IMR-90 (cell line): ENCODE data around the gene TBC1D22A. TPM values are rescaled to one million over a fixed set of nuclear protein-coding genes. Genes with fewer than 3 reads are reported as not detected.

Source experiments
- ATAC-seq: fragments of 200-7000 bp; cut with Tn5 transposase; 2 replicates; pipeline ENCODE4 v1.9.1; 2020; ENCODE audit warnings: low read depth, mild to moderate bottlenecking, moderate library complexity
- BruUV-seq: library from RNA; stranded (reverse); fragments of 400-500 nt; replicated peaks from 2 replicates; lab custom pipeline; 2021; lab: Mats Ljungman, UMichigan
- CTCF ChIA-PET: fragments of 300-600 bp; formaldehyde crosslinking; extraction: SDS; loops from one replicate; lab custom pipeline; 2021; ENCODE audit warnings: antibody characterized with exemption; lab: Yijun Ruan, JAX
- POLR2A ChIA-PET: fragments of 300-600 bp; sonication (Branson Sonifier 250); formaldehyde crosslinking; loops from one replicate; lab custom pipeline; 2022; ENCODE audit warnings: antibody characterized with exemption; ENCODE audit not compliant: unreplicated experiment; lab: Charles Lee
- DNase-seq: peaks from one replicate; pipeline ENCODE4 v3.0.0; 2013
- H2AFZ ChIP-seq: replicated peaks from 2 replicates; pipeline ENCODE3; 2013; ENCODE audit warnings: low read length, mild to moderate bottlenecking; ENCODE audit not compliant: poor library complexity
- H2AK5ac ChIP-seq: 2 replicates; pipeline ENCODE4 v1.6.1; 2013; ENCODE audit warnings: low read depth, low read length, inconsistent platforms
- H2AK9ac ChIP-seq: replicated peaks from 2 replicates; pipeline ENCODE3; 2013; ENCODE audit warnings: mild to moderate bottlenecking, low read depth, low read length, moderate library complexity; ENCODE audit not compliant: poor library complexity
- H2BK120ac ChIP-seq: 2 replicates; pipeline ENCODE4 v1.6.1; 2013; ENCODE audit warnings: low read depth, low read length, inconsistent platforms
- H2BK15ac ChIP-seq: 3 replicates; pipeline ENCODE4 v1.6.1; 2013; ENCODE audit warnings: low read depth, low read length, inconsistent platforms
- H2BK20ac ChIP-seq: 2 replicates; pipeline ENCODE4 v1.6.1; 2013; ENCODE audit warnings: low read depth, mild to moderate bottlenecking, inconsistent platforms, low read length, moderate library complexity
- H2BK5ac ChIP-seq: 2 replicates; pipeline ENCODE4 v1.6.1; 2013; ENCODE audit warnings: mild to moderate bottlenecking, low read depth, low read length, inconsistent platforms; ENCODE audit not compliant: poor library complexity, severe bottlenecking
- H3K14ac ChIP-seq: replicated peaks from 2 replicates; pipeline ENCODE4 v1.6.1; 2013; ENCODE audit warnings: low read depth, low read length, inconsistent platforms
- H3K18ac ChIP-seq: 2 replicates; pipeline ENCODE4 v1.6.1; 2013; ENCODE audit warnings: low read depth, low read length, control low read depth
- H3K23ac ChIP-seq: 2 replicates; pipeline ENCODE4 v1.6.1; 2013; ENCODE audit warnings: low read depth, low read length, inconsistent platforms
- H3K27ac ChIP-seq: 2 replicates; pipeline ENCODE4 v1.5.1; 2013; ENCODE audit warnings: mild to moderate bottlenecking, control low read depth, low read length; ENCODE audit not compliant: insufficient read depth
- H3K27me3 ChIP-seq: 2 replicates; pipeline ENCODE4 v1.6.1; 2013; ENCODE audit warnings: low read length; ENCODE audit not compliant: control insufficient read depth, insufficient read depth
- H3K36me3 ChIP-seq: 2 replicates; pipeline ENCODE4 v1.6.1; 2013; ENCODE audit warnings: low read length, mixed read lengths; ENCODE audit not compliant: control insufficient read depth, insufficient read depth
- H3K4ac ChIP-seq: 2 replicates; pipeline ENCODE4 v1.6.1; 2013; ENCODE audit warnings: low read depth, low read length, inconsistent platforms
- H3K4me1 ChIP-seq: 2 replicates; pipeline ENCODE4 v1.6.1; 2013; ENCODE audit warnings: low read length, mixed read lengths; ENCODE audit not compliant: control insufficient read depth, insufficient read depth
- H3K4me2 ChIP-seq: 2 replicates; pipeline ENCODE4 v1.6.1; 2013; ENCODE audit warnings: low read depth, mild to moderate bottlenecking, control low read depth, low read length, moderate library complexity
- H3K4me3 ChIP-seq: 2 replicates; pipeline ENCODE4 v1.5.1; 2013; ENCODE audit warnings: low read depth, mild to moderate bottlenecking, control low read depth, low read length, moderate library complexity; ENCODE audit not compliant: insufficient read depth
- H3K56ac ChIP-seq: 2 replicates; pipeline ENCODE4 v1.6.1; 2013; ENCODE audit warnings: low read length, inconsistent platforms; ENCODE audit not compliant: insufficient read depth; ENCODE audit errors: extremely low read depth
- H3K79me1 ChIP-seq, 2 experiments: 2 replicates each; pipeline ENCODE4 v1.6.1; 2013; ENCODE audit warnings: low read length in 2 of 2, inconsistent platforms in 1 of 2, low read depth in 1 of 2
- H3K9ac ChIP-seq: 2 replicates; pipeline ENCODE4 v1.6.1; 2013; ENCODE audit warnings: low read depth, low read length, control low read depth
- H3K9me1 ChIP-seq: 2 replicates; pipeline ENCODE4 v1.6.1; 2013; ENCODE audit warnings: low read length, inconsistent platforms; ENCODE audit not compliant: insufficient read depth
- H3K9me3 ChIP-seq: 2 replicates; pipeline ENCODE4 v1.6.1; 2013; ENCODE audit warnings: low read length; ENCODE audit not compliant: control insufficient read depth, insufficient read depth
- H4K20me1 ChIP-seq: 2 replicates; pipeline ENCODE4 v1.6.1; 2013; ENCODE audit warnings: low read length, inconsistent platforms; ENCODE audit not compliant: insufficient read depth
- H4K5ac ChIP-seq: 2 replicates; pipeline ENCODE4 v1.6.1; 2013; ENCODE audit warnings: mild to moderate bottlenecking, low read depth, low read length, control low read depth
- H4K8ac ChIP-seq, 2 experiments: 2 replicates each; pipeline ENCODE4 v1.6.1; 2013; ENCODE audit warnings: low read depth in 2 of 2, low read length in 2 of 2, control low read depth in 1 of 2, inconsistent platforms in 1 of 2
- H4K91ac ChIP-seq: 2 replicates; pipeline ENCODE4 v1.6.1; 2013; ENCODE audit warnings: low read depth, low read length, inconsistent platforms; ENCODE audit not compliant: insufficient read depth
- CHD1 ChIP-seq: IDR thresholded peaks from 2 replicates; pipeline ENCODE4 v1.6.1; 2012; ENCODE audit warnings: low read depth, low read length, improper control_type of control experiment
- ELK1 ChIP-seq: fragments of 150-350 bp; IDR thresholded peaks from 2 replicates; pipeline ENCODE4 v1.6.1; 2016; ENCODE audit warnings: low read depth, mild to moderate bottlenecking, low read length, moderate library complexity, borderline replicate concordance
- FOS ChIP-seq: fragments of 150-350 bp; IDR thresholded peaks from 2 replicates; pipeline ENCODE4 v1.6.1; 2016; ENCODE audit warnings: low read depth, low read length
- MAZ ChIP-seq: IDR thresholded peaks from 2 replicates; pipeline ENCODE4 v1.6.1; 2012; ENCODE audit warnings: low read depth, mild to moderate bottlenecking, low read length, improper control_type of control experiment, moderate library complexity, borderline replicate concordance
- POLR2A ChIP-seq: IDR thresholded peaks from 2 replicates; pipeline ENCODE4 v1.6.1; 2012; ENCODE audit warnings: mild to moderate bottlenecking, low read depth, low read length
- RCOR1 ChIP-seq: IDR thresholded peaks from 2 replicates; pipeline ENCODE4 v1.6.1; 2012; ENCODE audit warnings: mild to moderate bottlenecking, low read length, improper control_type of control experiment; ENCODE audit not compliant: insufficient replicate concordance
- SMC3 ChIP-seq: fragments of 150-350 bp; IDR thresholded peaks from 2 replicates; pipeline ENCODE4 v1.6.1; 2016; ENCODE audit warnings: low read depth, mild to moderate bottlenecking, antibody characterized with exemption, low read length, moderate library complexity
- WGBS, 2 experiments: methylation state at CpG; one replicate each; pipeline versions ENCODE4 v1.1.5 to v1.1.7; 2013; ENCODE audit warnings: missing lambda C conversion rate in 2 of 2; ENCODE audit not compliant: insufficient read length in 1 of 2; ENCODE audit errors: extremely low coverage in 2 of 2; 5-methylcytosine and 5-hydroxymethylcytosine counted together
- dilution Hi-C: fragments of 300-500 bp; cut with HindIII; formaldehyde crosslinking; loops from one replicate; pipeline ENCODE4 v1.14.3; 2018; ENCODE audit warnings: low sequenced_read_pairs; ENCODE audit not compliant: unreplicated experiment
- in situ Hi-C: fragments of 300-500 bp; cut with MboI; formaldehyde crosslinking; loops from 3 replicates; pipeline ENCODE4 v1.14.3; 2019; ENCODE audit warnings: low sequenced_read_pairs, inconsistent platforms, mixed read lengths
- intact Hi-C: fragments of 100-400 bp; cut with micrococcal nuclease; formaldehyde crosslinking; loops from 2 replicates; pipeline ENCODE4 v1.10.0; 2022
- polyA plus RNA-seq, 3 experiments: library from polyadenylated mRNA; depleted of rRNA; stranded (reverse); fragments of >200 nt; gene quantifications; 2 replicates each; pipeline ENCODE4 v1.2.3, GENCODE V29; 2012; ENCODE audit warnings: low replicate concordance in 1 of 3
- total RNA-seq: library from RNA; depleted of rRNA; stranded (reverse); fragments of >200 nt; gene quantifications from 2 replicates; pipeline ENCODE4 v1.2.3, GENCODE V29; 2012
- TF ChIP-seq, protein P1 (sequence below): fragments of 150-350 bp; IDR thresholded peaks from 2 replicates; pipeline ENCODE4 v1.6.1; 2017; ENCODE audit warnings: mild to moderate bottlenecking, antibody characterized with exemption, low read length, low read depth

TBC1D22A gene
- total and polyA plus RNA-seq, 2 of the 4 experiments (the other 2 are of a cell fraction), result 9.0 to 16.7 TPM

- TF ChIP-seq ELK1, result no peak
- no peak for TF ChIP-seq RCOR1
- TF ChIP-seq POLR2A, result no peak
- no peak for TF ChIP-seq FOS
- TF ChIP-seq SMC3, result no peak
Measured at GRCh38 chr22:47177334-47177815, 414.9 kb downstream of the TBC1D22A start (continued).

- H3K79me1 ChIP-seq, result no peaks in the 10 kb centered on the region; a peak in 2 of 4 replicates
- intact Hi-C loops (no loop called here), dilution Hi-C loops (no loop called here), in situ Hi-C loops (no loop called here)
- H2BK5ac ChIP-seq, result no peak overlapping the region
- H2BK20ac ChIP-seq, result no peak overlapping the region
- H3K9ac ChIP-seq, result no peak overlapping the region
- ChIA-PET POLR2A (no interaction called here), CTCF (no interaction called here)
- H2AK9ac ChIP-seq, result no peak overlapping the region
- H3K9me3 ChIP-seq, result no peaks in the 10 kb centered on the region
- no peaks in the 10 kb centered on the region for H3K27me3 ChIP-seq
- H3K4me2 ChIP-seq, result no peak overlapping the region
- H3K18ac ChIP-seq, result no peak overlapping the region
- no peak overlapping the region for H3K56ac ChIP-seq
- WGBS, 2 experiments, result no CpG with 5 or more reads among the region's 5 CpGs
- no peak overlapping the region for H3K4me3 ChIP-seq
- H2BK120ac ChIP-seq, result no peak overlapping the region
- H3K4ac ChIP-seq, result no peak overlapping the region
- ATAC-seq (no peak), DNase-seq (no peak)
- no peak overlapping the region for H2AFZ ChIP-seq
- TF ChIP-seq CHD1 (no peak), MAZ (no peak), SMC3 (no peak)
- TF ChIP-seq, protein P1, sequence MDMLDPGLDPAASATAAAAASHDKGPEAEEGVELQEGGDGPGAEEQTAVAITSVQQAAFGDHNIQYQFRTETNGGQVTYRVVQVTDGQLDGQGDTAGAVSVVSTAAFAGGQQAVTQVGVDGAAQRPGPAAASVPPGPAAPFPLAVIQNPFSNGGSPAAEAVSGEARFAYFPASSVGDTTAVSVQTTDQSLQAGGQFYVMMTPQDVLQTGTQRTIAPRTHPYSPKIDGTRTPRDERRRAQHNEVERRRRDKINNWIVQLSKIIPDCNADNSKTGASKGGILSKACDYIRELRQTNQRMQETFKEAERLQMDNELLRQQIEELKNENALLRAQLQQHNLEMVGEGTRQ, result no peak
- no TSS peak for BruUV-seq
- no peak overlapping the region for H4K91ac ChIP-seq
- H3K23ac ChIP-seq, result no peak overlapping the region
- no peaks in the 10 kb centered on the region for H4K20me1 ChIP-seq
- H3K36me3 ChIP-seq, result no peaks in the 10 kb centered on the region
- H4K8ac ChIP-seq, result no peak overlapping the region
- peaks cover 5% of the 10 kb centered on the region; the same call in 1 of the 2 replicates for H3K9me1 ChIP-seq
- H3K14ac ChIP-seq, result no peak overlapping the region
- no peak overlapping the region for H4K5ac ChIP-seq
- H3K27ac ChIP-seq, result no peak overlapping the region
- H3K4me1 ChIP-seq, result peaks cover 10% of the 10 kb centered on the region
- H2BK15ac ChIP-seq, result no peak overlapping the region
- H2AK5ac ChIP-seq, result no peak overlapping the region
Measured at GRCh38 chr22:47178339-47178738, 415.9 kb downstream of the TBC1D22A start.
